22Rv1 (cell line): ENCODE data around the gene SEPTIN5.

Experiments used
- H3K27ac ChIP-seq: fragments of 450-650 bp; 2 replicates; pipeline ENCODE4 v1.5.1; 2017
- CTCF ChIP-seq: fragments of 450-650 bp; IDR thresholded peaks from 2 replicates; pipeline ENCODE4 v1.5.1; 2017; ENCODE audit warnings: mild to moderate bottlenecking
- ZFX ChIP-seq: fragments of 450-650 bp; IDR thresholded peaks from 2 replicates; pipeline ENCODE4 v1.6.1; 2017; ENCODE audit warnings: antibody characterized with exemption, borderline replicate concordance

Gene SEPTIN5

GRCh38 chr22:19714312-19715187 is at the start of gene SEPTIN5:
Gene SEPTIN5 (plus strand): TSS chr22:19714503. CDS start chr22:19714589, 86 bp downstream.
- H3K27ac ChIP-seq = no peak within 1 kb of the TSS
- TF ChIP-seq ZFX = no peak
- TF ChIP-seq CTCF = no peak

GRCh38 chr22:19664951-19665783 is 49.1 kb upstream of the SEPTIN5 start:
- H3K27ac ChIP-seq = no peak overlapping the region

GRCh38 chr22:19665784-19666672 is 48.3 kb upstream of the SEPTIN5 start:
- TF ChIP-seq ZFX = no peak
- no peak for TF ChIP-seq CTCF
- H3K27ac ChIP-seq = no peak overlapping the region

More at GRCh38 chr22:19664951-19665783, 49.1 kb upstream of the SEPTIN5 start:
- TF ChIP-seq ZFX (no peak), CTCF (no peak)

GRCh38 chr22:19666673-19667593 is 47.4 kb upstream of the SEPTIN5 start:
- no peak for TF ChIP-seq ZFX
- TF ChIP-seq CTCF = no peak
- H3K27ac ChIP-seq = no peak overlapping the region

- TF ChIP-seq CTCF (no peak), ZFX (no peak)
- H3K27ac ChIP-seq = no peak overlapping the region
These were observed 46.2 kb upstream of the SEPTIN5 start for GRCh38 chr22:19667872-19668740.
